22Rv1 (cell line): ENCODE data around the gene ZNF106.

Experiments
- H3K27ac ChIP-seq: fragments of 450-650 bp; 2 replicates; pipeline ENCODE4 v1.5.1; 2017
- CTCF ChIP-seq: fragments of 450-650 bp; IDR thresholded peaks from 2 replicates; pipeline ENCODE4 v1.5.1; 2017; ENCODE audit warnings: mild to moderate bottlenecking
- ZFX ChIP-seq: fragments of 450-650 bp; IDR thresholded peaks from 2 replicates; pipeline ENCODE4 v1.6.1; 2017; ENCODE audit warnings: antibody characterized with exemption, borderline replicate concordance

Gene ZNF106

GRCh38 chr15:42368096-42368495, 122.8 kb downstream of the ZNF106 start:
- no peak overlapping the region for H3K27ac ChIP-seq
- TF ChIP-seq ZFX (no peak), CTCF (no peak)

- no peak for TF ChIP-seq CTCF
- no peak for TF ChIP-seq ZFX
These were observed 123.9 kb downstream of the ZNF106 start for GRCh38 chr15:42367041-42367440.

GRCh38 chr15:42365921-42366550, 124.9 kb downstream of the ZNF106 start:
- H3K27ac ChIP-seq: no peak overlapping the region
- no peak for TF ChIP-seq CTCF
- no peak for TF ChIP-seq ZFX

More at GRCh38 chr15:42367041-42367440, 123.9 kb downstream of the ZNF106 start:
- H3K27ac ChIP-seq: no peak overlapping the region

GRCh38 chr15:42364529-42364928, 126.4 kb downstream of the ZNF106 start:
- no peak overlapping the region for H3K27ac ChIP-seq

GRCh38 chr15:42363942-42364341, 127.0 kb downstream of the ZNF106 start:
- H3K27ac ChIP-seq: no peak overlapping the region
- TF ChIP-seq ZFX: no peak
- no peak for TF ChIP-seq CTCF

More at GRCh38 chr15:42364529-42364928, 126.4 kb downstream of the ZNF106 start:
- TF ChIP-seq ZFX: no peak
- TF ChIP-seq CTCF: no peak

- TF ChIP-seq ZFX: no peak
- no peak for TF ChIP-seq CTCF
- no peak overlapping the region for H3K27ac ChIP-seq
These were observed 127.5 kb downstream of the ZNF106 start for GRCh38 chr15:42363487-42363886.
